Ishikawa (cell line): Measurements from ENCODE around the gene PLPP3.

Experiments used
- CEBPB ChIP-seq: IDR thresholded peaks from 2 replicates; pipeline ENCODE4 v1.6.1; 2012
- CREB1 ChIP-seq: IDR thresholded peaks from 2 replicates; pipeline ENCODE4 v1.6.1; 2012; ENCODE audit warnings: low read depth
- EGR1 ChIP-seq: IDR thresholded peaks from 2 replicates; pipeline ENCODE4 v1.6.1; 2012
- EP300 ChIP-seq: IDR thresholded peaks from 2 replicates; pipeline ENCODE4 v1.6.1; 2012; ENCODE audit warnings: borderline replicate concordance
- FOXM1 ChIP-seq: IDR thresholded peaks from 2 replicates; pipeline ENCODE4 v1.6.1; 2012; ENCODE audit warnings: low read depth, borderline replicate concordance
- NFIC ChIP-seq: IDR thresholded peaks from 2 replicates; pipeline ENCODE4 v1.6.1; 2012
- RAD21 ChIP-seq: IDR thresholded peaks from 2 replicates; pipeline ENCODE4 v1.6.1; 2012; ENCODE audit warnings: low read depth
- TAF1 ChIP-seq: IDR thresholded peaks from 2 replicates; pipeline ENCODE4 v1.6.1; 2012; ENCODE audit warnings: low read depth, mild to moderate bottlenecking
- TCF12 ChIP-seq: IDR thresholded peaks from 2 replicates; pipeline ENCODE4 v1.6.1; 2012; ENCODE audit warnings: low read depth
- TEAD4 ChIP-seq: IDR thresholded peaks from 2 replicates; pipeline ENCODE4 v1.6.1; 2012
- YY1 ChIP-seq: IDR thresholded peaks from 2 replicates; pipeline ENCODE4 v1.6.1; 2012; ENCODE audit warnings: low read depth
- ZBTB7A ChIP-seq: IDR thresholded peaks from 2 replicates; pipeline ENCODE4 v1.6.1; 2012; ENCODE audit warnings: low read depth
- TF ChIP-seq, protein P1 (sequence below): IDR thresholded peaks from 2 replicates; pipeline ENCODE4 v1.6.1; 2012
- TF ChIP-seq, protein P2 (sequence below): IDR thresholded peaks from 2 replicates; pipeline ENCODE4 v1.6.1; 2012; ENCODE audit warnings: low read depth, mild to moderate bottlenecking
- TF ChIP-seq, protein P3 (sequence below): IDR thresholded peaks from 2 replicates; pipeline ENCODE4 v1.6.1; 2012

PLPP3 gene

DNA sequence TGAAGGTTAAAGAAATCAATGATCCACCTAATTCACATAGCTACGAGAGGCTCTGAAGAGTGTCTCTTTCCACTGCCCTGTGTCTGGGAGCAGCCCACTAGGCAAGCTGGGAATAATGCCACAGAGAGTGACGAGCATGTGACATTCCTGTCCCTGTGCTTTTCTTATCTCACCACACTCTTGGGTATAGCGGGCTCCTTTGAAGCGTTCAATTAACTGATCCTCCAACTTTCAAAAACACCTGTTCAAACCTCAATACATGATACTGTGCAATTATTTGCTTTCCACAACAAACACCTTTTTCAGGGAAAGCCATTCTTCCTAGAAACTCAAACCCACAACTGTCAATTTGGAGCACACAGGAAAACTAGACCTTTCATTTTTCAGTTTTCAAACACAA lies 43.4 kb downstream of the PLPP3 start:
- TF ChIP-seq TAF1 (no peak), CEBPB (no peak), ZBTB7A (no peak), CREB1 (no peak), EP300 (no peak), TCF12 (no peak), TEAD4 (no peak)
- TF ChIP-seq, protein P1, sequence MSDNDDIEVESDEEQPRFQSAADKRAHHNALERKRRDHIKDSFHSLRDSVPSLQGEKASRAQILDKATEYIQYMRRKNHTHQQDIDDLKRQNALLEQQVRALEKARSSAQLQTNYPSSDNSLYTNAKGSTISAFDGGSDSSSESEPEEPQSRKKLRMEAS, result no peak
- TF ChIP-seq, protein P2, sequence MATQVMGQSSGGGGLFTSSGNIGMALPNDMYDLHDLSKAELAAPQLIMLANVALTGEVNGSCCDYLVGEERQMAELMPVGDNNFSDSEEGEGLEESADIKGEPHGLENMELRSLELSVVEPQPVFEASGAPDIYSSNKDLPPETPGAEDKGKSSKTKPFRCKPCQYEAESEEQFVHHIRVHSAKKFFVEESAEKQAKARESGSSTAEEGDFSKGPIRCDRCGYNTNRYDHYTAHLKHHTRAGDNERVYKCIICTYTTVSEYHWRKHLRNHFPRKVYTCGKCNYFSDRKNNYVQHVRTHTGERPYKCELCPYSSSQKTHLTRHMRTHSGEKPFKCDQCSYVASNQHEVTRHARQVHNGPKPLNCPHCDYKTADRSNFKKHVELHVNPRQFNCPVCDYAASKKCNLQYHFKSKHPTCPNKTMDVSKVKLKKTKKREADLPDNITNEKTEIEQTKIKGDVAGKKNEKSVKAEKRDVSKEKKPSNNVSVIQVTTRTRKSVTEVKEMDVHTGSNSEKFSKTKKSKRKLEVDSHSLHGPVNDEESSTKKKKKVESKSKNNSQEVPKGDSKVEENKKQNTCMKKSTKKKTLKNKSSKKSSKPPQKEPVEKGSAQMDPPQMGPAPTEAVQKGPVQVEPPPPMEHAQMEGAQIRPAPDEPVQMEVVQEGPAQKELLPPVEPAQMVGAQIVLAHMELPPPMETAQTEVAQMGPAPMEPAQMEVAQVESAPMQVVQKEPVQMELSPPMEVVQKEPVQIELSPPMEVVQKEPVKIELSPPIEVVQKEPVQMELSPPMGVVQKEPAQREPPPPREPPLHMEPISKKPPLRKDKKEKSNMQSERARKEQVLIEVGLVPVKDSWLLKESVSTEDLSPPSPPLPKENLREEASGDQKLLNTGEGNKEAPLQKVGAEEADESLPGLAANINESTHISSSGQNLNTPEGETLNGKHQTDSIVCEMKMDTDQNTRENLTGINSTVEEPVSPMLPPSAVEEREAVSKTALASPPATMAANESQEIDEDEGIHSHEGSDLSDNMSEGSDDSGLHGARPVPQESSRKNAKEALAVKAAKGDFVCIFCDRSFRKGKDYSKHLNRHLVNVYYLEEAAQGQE, result no peak

DNA sequence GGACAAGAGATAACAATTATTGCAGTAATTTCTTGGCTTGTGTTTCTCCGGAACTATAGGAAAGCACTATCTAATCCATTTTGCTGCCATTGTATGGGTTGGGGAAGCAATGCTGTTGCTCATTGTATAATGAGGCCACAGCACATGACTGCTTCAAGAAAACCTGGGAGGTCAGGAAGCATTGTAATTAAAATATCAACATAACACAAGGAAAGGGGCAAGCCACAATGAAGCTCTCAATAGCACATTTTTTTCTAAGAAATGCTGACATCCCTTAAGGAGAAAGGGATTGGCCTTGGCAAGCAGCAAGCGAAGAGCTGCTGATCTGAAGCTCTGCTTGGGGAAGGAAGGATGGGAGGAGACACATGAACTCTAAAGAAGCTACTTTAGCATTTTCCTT lies 44.0 kb downstream of the PLPP3 start:
- TF ChIP-seq, protein P1, result no peak
- TF ChIP-seq EP300 (no peak), RAD21 (no peak), EGR1 (no peak), NFIC (no peak), CREB1 (no peak), TAF1 (no peak), YY1 (no peak), TEAD4 (no peak), CEBPB (no peak), ZBTB7A (no peak), FOXM1 (no peak), TCF12 (no peak)
- TF ChIP-seq, protein P3, sequence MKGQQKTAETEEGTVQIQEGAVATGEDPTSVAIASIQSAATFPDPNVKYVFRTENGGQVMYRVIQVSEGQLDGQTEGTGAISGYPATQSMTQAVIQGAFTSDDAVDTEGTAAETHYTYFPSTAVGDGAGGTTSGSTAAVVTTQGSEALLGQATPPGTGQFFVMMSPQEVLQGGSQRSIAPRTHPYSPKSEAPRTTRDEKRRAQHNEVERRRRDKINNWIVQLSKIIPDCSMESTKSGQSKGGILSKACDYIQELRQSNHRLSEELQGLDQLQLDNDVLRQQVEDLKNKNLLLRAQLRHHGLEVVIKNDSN, result no peak
- TF ChIP-seq, protein P2, result no peak

DNA sequence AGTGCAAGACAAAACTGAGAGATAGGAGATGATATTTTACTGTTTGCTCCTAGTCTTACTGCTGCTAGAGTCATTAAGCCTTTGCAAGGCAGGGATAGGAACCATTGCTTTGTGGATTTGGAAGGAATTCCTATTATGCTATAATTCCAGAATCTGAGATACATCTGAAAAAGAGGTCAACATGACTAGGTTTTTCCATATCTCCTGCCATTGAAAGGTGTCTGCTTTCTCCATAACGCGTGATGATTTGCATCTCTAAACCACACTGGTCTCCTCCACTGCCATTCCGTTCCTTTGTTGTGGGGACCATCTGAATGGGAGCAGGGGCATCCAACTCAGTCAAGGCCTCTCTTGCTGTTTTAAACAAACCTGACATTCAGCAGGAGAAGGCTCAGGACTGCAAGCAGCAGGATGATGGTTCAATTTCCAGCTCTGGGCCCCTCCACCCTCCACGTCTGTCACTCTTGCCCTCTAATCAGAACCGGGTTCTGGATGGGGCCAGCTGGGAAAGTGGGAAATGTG lies 45.2 kb downstream of the PLPP3 start:
- TF ChIP-seq NFIC (no peak), RAD21 (no peak), YY1 (no peak), ZBTB7A (no peak), CREB1 (no peak), TEAD4 (no peak), TCF12 (no peak), EP300 (no peak), CEBPB (no peak), EGR1 (no peak), FOXM1 (no peak), TAF1 (no peak)
- TF ChIP-seq, protein P1, result no peak
- TF ChIP-seq, protein P2, result no peak
- TF ChIP-seq, protein P3, result no peak

DNA sequence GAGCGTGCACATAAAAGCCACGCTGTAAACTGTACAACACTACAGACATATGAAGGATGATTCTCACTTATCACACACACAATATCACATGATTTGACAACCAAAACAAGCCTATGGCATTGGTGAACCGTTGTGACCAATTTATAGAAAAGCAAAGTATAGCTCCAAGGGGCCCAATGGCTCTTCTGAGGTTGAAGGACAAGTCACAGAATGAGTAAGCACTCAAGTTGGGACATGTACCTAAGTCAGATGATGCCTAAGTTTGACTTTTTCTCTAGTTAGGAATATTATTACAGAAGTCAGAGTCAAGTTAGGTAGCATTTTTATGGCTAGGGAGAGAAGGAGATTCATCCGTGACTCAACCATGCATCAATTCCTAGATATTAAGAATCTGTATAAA lies 45.7 kb downstream of the PLPP3 start:
- TF ChIP-seq, protein P3, result no peak
- TF ChIP-seq, protein P2, result no peak
- TF ChIP-seq EP300, result no peak
